ENCODE results near the gene TFAP2E. TPM values are rescaled to one million over a fixed set of nuclear protein-coding genes. Genes with fewer than 3 reads are reported as not detected.

TFAP2E gene
- total RNA-seq, 2 donors from 2014 or later: 0.67 to 1.1 TPM

DNA sequence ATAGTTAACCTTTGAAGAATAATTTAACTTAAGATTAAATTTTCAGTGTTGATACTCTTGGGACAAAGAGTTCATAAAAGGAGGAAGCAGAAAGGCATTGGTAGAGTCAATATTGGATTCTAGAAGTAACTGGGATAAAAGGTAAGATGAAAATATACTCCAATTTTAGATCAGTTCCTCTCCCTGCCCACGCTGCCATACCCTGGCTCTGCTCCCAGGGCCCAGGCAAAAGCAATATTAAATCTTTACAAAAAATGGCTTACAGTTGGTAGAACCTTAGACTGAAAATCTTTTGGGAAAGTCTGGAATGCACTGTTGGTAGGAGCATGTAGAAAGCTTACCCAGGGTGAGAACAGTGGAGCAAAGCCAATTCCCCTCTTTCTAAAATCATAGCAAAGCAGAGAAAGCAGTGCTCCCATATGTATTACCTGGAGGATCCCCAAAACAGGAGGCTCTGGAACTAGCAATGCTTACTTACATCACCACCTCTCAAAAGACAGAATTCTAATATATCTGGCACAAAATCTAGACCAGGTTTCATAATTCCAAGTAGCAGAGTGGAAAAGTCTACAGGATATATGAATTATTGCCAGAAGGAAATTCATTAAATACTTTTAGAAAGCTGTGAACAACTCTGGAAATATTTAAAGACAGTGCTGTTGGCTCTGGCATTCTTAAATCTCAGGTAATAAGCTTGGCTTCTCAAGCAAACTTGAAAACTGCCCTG lies 40.5 kb upstream of the TFAP2E start:
- intact Hi-C loops (cut with DNase I): no loop called here
- H3K27me3 ChIP-seq: no peaks in the 10 kb centered on the region
- H3K4me3 ChIP-seq: no peak overlapping the region
- H3K9me3 ChIP-seq: no peaks in the 10 kb centered on the region
- TF ChIP-seq, protein P1, sequence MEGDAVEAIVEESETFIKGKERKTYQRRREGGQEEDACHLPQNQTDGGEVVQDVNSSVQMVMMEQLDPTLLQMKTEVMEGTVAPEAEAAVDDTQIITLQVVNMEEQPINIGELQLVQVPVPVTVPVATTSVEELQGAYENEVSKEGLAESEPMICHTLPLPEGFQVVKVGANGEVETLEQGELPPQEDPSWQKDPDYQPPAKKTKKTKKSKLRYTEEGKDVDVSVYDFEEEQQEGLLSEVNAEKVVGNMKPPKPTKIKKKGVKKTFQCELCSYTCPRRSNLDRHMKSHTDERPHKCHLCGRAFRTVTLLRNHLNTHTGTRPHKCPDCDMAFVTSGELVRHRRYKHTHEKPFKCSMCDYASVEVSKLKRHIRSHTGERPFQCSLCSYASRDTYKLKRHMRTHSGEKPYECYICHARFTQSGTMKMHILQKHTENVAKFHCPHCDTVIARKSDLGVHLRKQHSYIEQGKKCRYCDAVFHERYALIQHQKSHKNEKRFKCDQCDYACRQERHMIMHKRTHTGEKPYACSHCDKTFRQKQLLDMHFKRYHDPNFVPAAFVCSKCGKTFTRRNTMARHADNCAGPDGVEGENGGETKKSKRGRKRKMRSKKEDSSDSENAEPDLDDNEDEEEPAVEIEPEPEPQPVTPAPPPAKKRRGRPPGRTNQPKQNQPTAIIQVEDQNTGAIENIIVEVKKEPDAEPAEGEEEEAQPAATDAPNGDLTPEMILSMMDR (IDR thresholded peaks at IDR 0.05): no peak
- H3K4me1 ChIP-seq: no peaks in the 10 kb centered on the region
- no peak overlapping the region for H3K9ac ChIP-seq (ENCODE audit: low read depth in 2 of 2, low read length in 2 of 2)
- no peak for DNase-seq
- H3K27ac ChIP-seq: no peak overlapping the region
- H3K36me3 ChIP-seq: no peaks in the 10 kb centered on the region

DNA sequence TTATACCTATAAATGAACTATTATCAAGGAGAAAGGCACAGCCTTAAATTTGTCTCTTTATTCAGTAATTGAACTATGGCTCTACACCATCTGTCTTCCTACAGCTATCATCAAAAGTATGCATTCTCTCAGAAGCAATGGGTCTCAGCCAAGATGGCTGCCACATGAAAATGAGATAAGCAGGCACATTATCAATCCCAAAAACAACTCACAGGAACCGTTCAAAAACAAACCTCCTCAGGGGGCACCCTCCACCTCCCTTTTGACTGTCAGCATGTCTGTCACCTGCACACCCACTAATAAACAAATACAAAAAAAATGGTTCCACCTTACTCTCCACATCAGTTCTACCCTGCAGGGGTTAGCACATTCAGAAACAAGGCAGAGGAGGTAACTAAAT lies 39.5 kb upstream of the TFAP2E start:
- H3K36me3 ChIP-seq: no peaks in the 10 kb centered on the region
- no peak overlapping the region for H3K9ac ChIP-seq (ENCODE audit: low read depth in 2 of 2, low read length in 2 of 2)
- TF ChIP-seq, protein P1 (IDR thresholded peaks at IDR 0.05): no peak
- no peaks in the 10 kb centered on the region for H3K9me3 ChIP-seq
- H3K27me3 ChIP-seq: no peaks in the 10 kb centered on the region
- H3K4me1 ChIP-seq: no peaks in the 10 kb centered on the region
- H3K4me3 ChIP-seq: no peak overlapping the region
- intact Hi-C loops (cut with DNase I): no loop called here
- DNase-seq: no peak
- no peak overlapping the region for H3K27ac ChIP-seq

DNA sequence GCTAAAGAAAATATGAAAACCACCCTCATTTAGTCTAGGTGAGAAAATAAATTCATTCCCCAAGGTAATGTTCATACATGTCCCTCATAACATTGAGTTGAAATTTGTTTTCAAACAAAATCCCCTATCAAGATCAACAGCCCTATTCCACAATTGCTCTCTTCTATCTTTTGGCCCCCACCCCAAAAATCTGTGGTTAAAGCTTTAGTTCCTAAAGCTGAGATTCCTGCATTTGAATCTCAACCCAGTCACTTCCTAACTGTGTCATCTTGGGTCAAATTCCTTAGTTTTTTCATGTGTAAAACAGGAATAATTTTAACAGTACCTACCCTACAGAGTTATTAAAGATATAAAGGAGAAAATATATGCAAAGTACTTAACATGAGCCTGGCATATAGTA lies 37.9 kb upstream of the TFAP2E start:
- no peaks in the 10 kb centered on the region for H3K27me3 ChIP-seq
- TF ChIP-seq, protein P1 (IDR thresholded peaks at IDR 0.05): no peak
- no peaks in the 10 kb centered on the region for H3K4me1 ChIP-seq
- H3K27ac ChIP-seq: no peak overlapping the region
- H3K9ac ChIP-seq (ENCODE audit: low read depth in 2 of 2, low read length in 2 of 2): no peak overlapping the region
- no peaks in the 10 kb centered on the region for H3K36me3 ChIP-seq
- H3K4me3 ChIP-seq: no peak overlapping the region
- no peak for DNase-seq
- intact Hi-C loops (cut with DNase I): no loop called here
- H3K9me3 ChIP-seq: no peaks in the 10 kb centered on the region

DNA sequence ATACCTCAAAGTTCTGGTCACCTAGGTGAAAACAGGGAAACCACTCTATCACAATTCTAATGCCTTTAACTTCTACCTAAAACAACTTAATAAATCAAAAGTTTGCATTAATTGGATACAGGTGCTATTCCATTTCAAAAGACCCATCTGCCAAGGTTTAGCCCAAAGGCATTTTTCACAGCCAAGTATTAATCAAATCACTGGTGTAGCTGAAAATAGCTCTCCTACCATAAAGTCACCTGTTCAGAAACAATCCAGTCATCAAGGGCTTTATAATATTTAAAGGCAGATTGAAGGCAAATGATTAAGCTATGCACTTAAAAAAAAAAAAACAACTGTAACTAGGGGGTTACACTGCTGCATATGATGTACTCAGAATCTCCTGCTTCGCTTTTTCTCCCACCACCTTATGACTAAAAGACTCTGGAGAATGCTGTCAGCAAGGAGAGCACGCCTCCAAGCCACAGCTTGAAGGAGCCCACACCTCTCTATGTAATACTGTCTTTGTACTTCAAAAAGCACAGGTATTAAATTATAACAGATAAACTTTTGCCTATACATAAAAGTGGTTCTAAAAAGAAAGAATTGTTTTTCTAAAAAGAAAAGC lies 36.5 kb upstream of the TFAP2E start:
- no peak for DNase-seq
- Histone ChIP-seq H3K4me1 (no peaks in the 10 kb centered on the region), H3K9ac (ENCODE audit: low read depth in 2 of 2, low read length in 2 of 2) (no peak overlapping the region), H3K4me3 (no peak overlapping the region), H3K27ac (no peak overlapping the region), H3K27me3 (no peaks in the 10 kb centered on the region), H3K36me3 (no peaks in the 10 kb centered on the region), H3K9me3 (no peaks in the 10 kb centered on the region)
- TF ChIP-seq, protein P1 (IDR thresholded peaks at IDR 0.05): no peak
- intact Hi-C loops (cut with DNase I): no loop called here

DNA sequence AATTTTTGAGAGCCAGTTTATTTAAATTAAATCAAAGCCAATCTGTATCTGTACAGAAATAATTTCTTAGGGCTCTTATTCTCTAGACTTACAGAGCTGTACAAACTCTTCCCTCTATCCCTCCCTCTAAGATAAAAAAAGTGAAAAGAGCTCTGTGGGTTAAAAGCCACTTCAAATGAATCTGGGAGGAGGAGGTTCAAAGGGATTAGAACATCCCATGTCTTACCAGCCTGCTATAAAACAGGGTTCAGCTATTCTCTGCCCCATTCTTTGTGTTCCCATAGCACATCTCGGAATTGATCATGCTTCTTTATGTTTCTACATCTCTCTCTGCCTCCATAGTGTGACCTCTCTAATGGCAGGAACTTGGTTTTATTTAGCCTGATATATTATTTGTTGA lies 35.3 kb upstream of the TFAP2E start:
- TF ChIP-seq, protein P1 (IDR thresholded peaks at IDR 0.05): no peak
- H3K4me3 ChIP-seq: no peak overlapping the region
- intact Hi-C loops (cut with DNase I): no loop called here
- DNase-seq: no peak
- H3K27me3 ChIP-seq: no peaks in the 10 kb centered on the region
- no peaks in the 10 kb centered on the region for H3K4me1 ChIP-seq
- no peaks in the 10 kb centered on the region for H3K36me3 ChIP-seq
- H3K27ac ChIP-seq: no peak overlapping the region
- no peak overlapping the region for H3K9ac ChIP-seq (ENCODE audit: low read depth in 2 of 2, low read length in 2 of 2)
- H3K9me3 ChIP-seq: no peaks in the 10 kb centered on the region
